GM23338 (cell line): Measurements from ENCODE around the gene PKD2. TPM values are rescaled to one million over a fixed set of nuclear protein-coding genes. Genes with fewer than 3 reads are reported as not detected.

Experiments used
- ATAC-seq: fragments of 200-7000 bp; cut with Tn5 transposase; 3 replicates; pipeline ENCODE4 v1.9.1; 2020
- DNase-seq: peaks from one replicate; pipeline ENCODE4 v3.0.0-alpha.2; 2015; ENCODE audit warnings: low spot score
- H2AFZ ChIP-seq: fragments of 200-600 bp; sonication (generic); 2 replicates; pipeline ENCODE4 v1.8.0; 2016; ENCODE audit warnings: antibody characterized with exemption, mild to moderate bottlenecking, moderate library complexity
- H3F3A ChIP-seq: fragments of 200-600 bp; sonication (generic); replicated peaks from 2 replicates; pipeline ENCODE4 v1.8.0; 2017; ENCODE audit warnings: antibody characterized with exemption, mixed run types, low read depth
- H3K27ac ChIP-seq: fragments of 200-600 bp; sonication (generic); 2 replicates; pipeline ENCODE4 v1.6.1; 2016; ENCODE audit warnings: low read depth
- H3K27me3 ChIP-seq: fragments of 200-600 bp; sonication (generic); 2 replicates; pipeline ENCODE4 v1.8.0; 2016; ENCODE audit warnings: mild to moderate bottlenecking, mixed run types, moderate library complexity; ENCODE audit not compliant: insufficient read depth
- H3K36me3 ChIP-seq: fragments of 200-600 bp; sonication (generic); 2 replicates; pipeline ENCODE4 v1.8.0; 2016; ENCODE audit warnings: mild to moderate bottlenecking; ENCODE audit not compliant: insufficient read depth
- H3K4me1 ChIP-seq: fragments of 200-600 bp; sonication (generic); 2 replicates; pipeline ENCODE4 v1.8.0; 2016; ENCODE audit warnings: mild to moderate bottlenecking, moderate library complexity; ENCODE audit not compliant: insufficient read depth
- H3K4me2 ChIP-seq: fragments of 200-600 bp; sonication (generic); 2 replicates; pipeline ENCODE4 v1.7.1; 2017; ENCODE audit warnings: mixed run types
- H3K4me3 ChIP-seq: fragments of 200-600 bp; sonication (generic); 2 replicates; pipeline ENCODE4 v1.6.1; 2016; ENCODE audit warnings: mixed run types
- H3K79me2 ChIP-seq: fragments of 200-600 bp; sonication (generic); replicated peaks from 2 replicates; pipeline ENCODE4 v1.8.0; 2017; ENCODE audit warnings: mild to moderate bottlenecking; ENCODE audit not compliant: insufficient read depth
- H3K9me2 ChIP-seq: fragments of 200-600 bp; sonication (generic); 2 replicates; pipeline ENCODE4 v1.8.0; 2017; ENCODE audit not compliant: insufficient read depth
- H4K20me1 ChIP-seq: fragments of 200-600 bp; sonication (generic); replicated peaks from 2 replicates; pipeline ENCODE4 v1.8.0; 2017; ENCODE audit warnings: mild to moderate bottlenecking; ENCODE audit not compliant: insufficient read depth
- H3K27ac Mint-ChIP-seq: 2 replicates; pipeline ENCODE4 v1.8.0; 2020; ENCODE audit warnings: inconsistent platforms, mild to moderate bottlenecking, moderate library complexity, mixed read lengths
- H3K27me3 Mint-ChIP-seq: 3 replicates; pipeline ENCODE4 v1.8.0; 2022; ENCODE audit warnings: low read depth, mild to moderate bottlenecking, moderate library complexity, mixed read lengths, inconsistent platforms; ENCODE audit not compliant: insufficient read depth, poor library complexity
- H3K36me3 Mint-ChIP-seq: 3 replicates; pipeline ENCODE4 v1.8.0; 2021; ENCODE audit warnings: low read depth, mild to moderate bottlenecking, inconsistent platforms, moderate library complexity, mixed read lengths
- H3K4me1 Mint-ChIP-seq: 3 replicates; pipeline ENCODE4 v1.8.0; 2020; ENCODE audit warnings: mild to moderate bottlenecking, inconsistent platforms, mixed read lengths
- H3K4me3 Mint-ChIP-seq: 3 replicates; pipeline ENCODE4 v1.8.0; 2021; ENCODE audit warnings: moderate library complexity, mild to moderate bottlenecking, inconsistent platforms, mixed read lengths
- H3K9me3 Mint-ChIP-seq: 3 replicates; pipeline ENCODE4 v1.8.0; 2020; ENCODE audit warnings: moderate library complexity, mild to moderate bottlenecking, inconsistent platforms, mixed read lengths
- CTCF ChIP-seq, 2 experiments: fragments of 200-600 bp in 1 of 2; sonication (generic) in 1 of 2; conservative IDR thresholded peaks; 2 replicates each; pipeline versions ENCODE4 v1.5.1 to v1.6.1; 2016 to 2017; ENCODE audit warnings: antibody characterized with exemption in 2 of 2, low read depth in 2 of 2, mild to moderate bottlenecking in 2 of 2, moderate library complexity in 1 of 2
- NANOG ChIP-seq: IDR thresholded peaks from 2 replicates; pipeline ENCODE4 v1.6.1; 2016; ENCODE audit warnings: antibody characterized with exemption, borderline replicate concordance
- POLR2AphosphoS5 ChIP-seq: IDR thresholded peaks from 2 replicates; pipeline ENCODE4 v1.6.1; 2016; ENCODE audit warnings: antibody characterized with exemption, low read depth
- STAT1 ChIP-seq: IDR thresholded peaks from one replicate; pipeline ENCODE4 v1.6.1; 2016; ENCODE audit warnings: antibody characterized with exemption; ENCODE audit not compliant: unreplicated experiment
- ZNF114 ChIP-seq: fragments of 250-450 bp; sonication (Bioruptor Pico); IDR thresholded peaks from 2 replicates; pipeline ENCODE4 v1.5.0; 2020; ENCODE audit warnings: mild to moderate bottlenecking, moderate library complexity
- ZNF331 ChIP-seq: fragments of 250-450 bp; sonication (Bioruptor Pico); IDR thresholded peaks from 2 replicates; pipeline ENCODE4 v1.5.0; 2020; ENCODE audit warnings: low read depth, mild to moderate bottlenecking, moderate library complexity
- polyA plus RNA-seq: library from polyadenylated mRNA; unstranded; fragments of >200 nt; fragmentation: Nextera tagmentation; extraction: Ambion mirVana; gene quantifications from 2 replicates; pipeline ENCODE4 v1.2.1, GENCODE V29; 2016
- total RNA-seq: library from RNA; depleted of rRNA; stranded (reverse); fragments of >200 nt; shearing (Covaris generic); gene quantifications from 2 replicates; pipeline ENCODE4 v1.2.3, GENCODE V29; 2014

The PKD2 gene
- total and polyA plus RNA-seq, 2 experiments from 2014 or later = 17.9 to 45.3 TPM

GRCh38 chr4:88010966-88011365 is 3.5 kb downstream of the PKD2 start (continued):
- no peak for TF ChIP-seq CTCF (conservative IDR thresholded peaks at IDR 0.05; ENCODE audit: low read depth in 2 of 2)
- no peak for TF ChIP-seq POLR2AphosphoS5
- TF ChIP-seq STAT1 = no peak
- TF ChIP-seq NANOG = no peak

- ATAC-seq = no peak
- H3K36me3 Mint-ChIP-seq = peaks cover 3% of the 10 kb centered on the region
- Histone ChIP-seq H3K36me3 (no peaks in the 10 kb centered on the region), H3F3A (no peaks in the 10 kb centered on the region), H4K20me1 (peaks cover 53% of the 10 kb centered on the region), H3K79me2 (peaks cover 97% of the 10 kb centered on the region), H2AFZ (no peak overlapping the region), H3K9me2 (no peaks in the 10 kb centered on the region), H3K4me3 (no peak overlapping the region), H3K4me2 (no peak overlapping the region), H3K27ac (no peak overlapping the region), H3K4me1 (peaks cover 48% of the 10 kb centered on the region), H3K27me3 (no peaks in the 10 kb centered on the region)
- peaks cover 49% of the 10 kb centered on the region for H3K4me1 Mint-ChIP-seq
- no peaks in the 10 kb centered on the region; the same call in 2 of the 3 replicates for H3K9me3 Mint-ChIP-seq
- DNase-seq = no peak
- H3K27me3 Mint-ChIP-seq = peaks cover 3% of the 10 kb centered on the region
- no peak overlapping the region for H3K27ac Mint-ChIP-seq
- no peak overlapping the region; the same call in 2 of the 3 replicates for H3K4me3 Mint-ChIP-seq
- TF ChIP-seq CTCF (conservative IDR thresholded peaks at IDR 0.05; ENCODE audit: low read depth in 2 of 2) = no peak
Observed at GRCh38 chr4:88012647-88013046, 5.2 kb downstream of the PKD2 start.

- H3K27ac ChIP-seq = no peak overlapping the region
- peaks cover 43% of the 10 kb centered on the region for H3K4me1 ChIP-seq
- H3K27me3 ChIP-seq = no peaks in the 10 kb centered on the region
- peaks cover 100% of the 10 kb centered on the region for H3K79me2 ChIP-seq
- TF ChIP-seq POLR2AphosphoS5 (no peak), CTCF (conservative IDR thresholded peaks at IDR 0.05; ENCODE audit: low read depth in 2 of 2) (no peak), ZNF114 (CRISPR knock-in tag) (no peak), NANOG (no peak), ZNF331 (CRISPR knock-in tag) (no peak)
- H3K36me3 ChIP-seq = peaks cover under 1% of the 10 kb centered on the region; the same call in 1 of the 2 replicates
- no peak overlapping the region for H3K4me2 ChIP-seq
- Mint-ChIP-seq H3K9me3 (no peaks in the 10 kb centered on the region; the same call in 2 of the 3 replicates), H3K36me3 (peaks cover 3% of the 10 kb centered on the region), H3K27me3 (no peaks in the 10 kb centered on the region), H3K27ac (no peak overlapping the region), H3K4me1 (peaks cover 49% of the 10 kb centered on the region), H3K4me3 (no peak overlapping the region)
- H3K4me3 ChIP-seq = no peak overlapping the region
- DNase-seq (no peak), ATAC-seq (no peak)
- H3K9me2 ChIP-seq = no peaks in the 10 kb centered on the region
- H2AFZ ChIP-seq = no peak overlapping the region
- H3F3A ChIP-seq = no peaks in the 10 kb centered on the region
- H4K20me1 ChIP-seq = peaks cover 47% of the 10 kb centered on the region
Observed at GRCh38 chr4:88014386-88014905, 7.0 kb downstream of the PKD2 start.
